Hepatocyte (in vitro differentiated cells): ENCODE results near the gene WDR38. TPM values are rescaled to one million over a fixed set of nuclear protein-coding genes. Genes with fewer than 3 reads are reported as not detected.

Experiments used
- DNase-seq: peaks from one replicate; pipeline ENCODE4 v3.0.0-alpha.2; 2016; ENCODE audit warnings: low spot score
- H2AFZ ChIP-seq: fragments of 200-600 bp; sonication (generic); 2 replicates; pipeline ENCODE4 v1.6.0; 2016; ENCODE audit warnings: antibody characterized with exemption, mild to moderate bottlenecking
- H3K27ac ChIP-seq: fragments of 200-600 bp; sonication (generic); 2 replicates; pipeline ENCODE4 v1.5.1; 2016; ENCODE audit warnings: mild to moderate bottlenecking
- H3K27me3 ChIP-seq: fragments of 200-600 bp; sonication (generic); 2 replicates; pipeline ENCODE4 v1.6.1; 2016
- H3K36me3 ChIP-seq: fragments of 200-600 bp; sonication (generic); replicated peaks from 2 replicates; pipeline ENCODE4 v1.5.1; 2016; ENCODE audit warnings: low read depth; ENCODE audit not compliant: insufficient read depth
- H3K4me1 ChIP-seq: fragments of 200-600 bp; sonication (generic); 2 replicates; pipeline ENCODE4 v1.5.1; 2016; ENCODE audit warnings: mild to moderate bottlenecking, moderate library complexity; ENCODE audit not compliant: insufficient read depth
- H3K4me2 ChIP-seq: fragments of 200-600 bp; sonication (generic); 2 replicates; pipeline ENCODE4 v1.6.0; 2016
- H3K4me3 ChIP-seq: fragments of 200-600 bp; sonication (generic); 2 replicates; pipeline ENCODE4 v1.5.1; 2016; ENCODE audit warnings: mild to moderate bottlenecking
- H3K79me2 ChIP-seq: fragments of 200-600 bp; sonication (generic); 2 replicates; pipeline ENCODE4 v1.6.0; 2017; ENCODE audit warnings: mild to moderate bottlenecking
- H3K9me2 ChIP-seq: fragments of 200-600 bp; sonication (generic); replicated peaks from 2 replicates; pipeline ENCODE4 v1.6.0; 2017; ENCODE audit warnings: mild to moderate bottlenecking; ENCODE audit not compliant: insufficient read depth
- H3K9me3 ChIP-seq: fragments of 200-600 bp; sonication (generic); 2 replicates; pipeline ENCODE4 v1.5.1; 2016; ENCODE audit warnings: low read depth, mild to moderate bottlenecking
- H4K20me1 ChIP-seq: fragments of 200-600 bp; sonication (generic); 2 replicates; pipeline ENCODE4 v1.6.0; 2016; ENCODE audit warnings: mild to moderate bottlenecking; ENCODE audit not compliant: insufficient read depth, poor library complexity, severe bottlenecking
- EZH2 ChIP-seq: fragments of 200-600 bp; sonication (generic); IDR thresholded peaks from 2 replicates; pipeline ENCODE4 v1.6.1; 2016; ENCODE audit warnings: antibody characterized with exemption, mild to moderate bottlenecking, borderline replicate concordance
- EZH2phosphoT487 ChIP-seq: fragments of 200-600 bp; sonication (generic); IDR thresholded peaks from one replicate; pipeline ENCODE4 v1.6.1; 2018; ENCODE audit warnings: antibody characterized with exemption, mild to moderate bottlenecking, low read depth, moderate library complexity; ENCODE audit not compliant: unreplicated experiment, severe bottlenecking
- WGBS: methylation state at CpG from one replicate; pipeline ENCODE4 v1.1.6; 2016; ENCODE audit warnings: low lambda C conversion rate; ENCODE audit errors: missing lambda C conversion rate; 5-methylcytosine and 5-hydroxymethylcytosine counted together
- polyA plus RNA-seq: library from polyadenylated mRNA; unstranded; fragments of >200 nt; fragmentation: Nextera tagmentation; extraction: Ambion mirVana; gene quantifications from 2 replicates; pipeline ENCODE4 v1.2.1, GENCODE V29; 2016
- total RNA-seq: library from RNA; depleted of rRNA; stranded (reverse); fragments of >200 nt; gene quantifications from 2 replicates; pipeline ENCODE4 v1.2.3, GENCODE V29; 2014
- TF ChIP-seq, protein P1 (sequence below): fragments of 200-600 bp; sonication (generic); IDR thresholded peaks from 2 replicates; pipeline ENCODE4 v1.5.1; 2016; ENCODE audit warnings: antibody characterized with exemption, mild to moderate bottlenecking; ENCODE audit not compliant: poor library complexity

WDR38 gene
- total and polyA plus RNA-seq, 2 experiments from 2014 or later = not detected

- Histone ChIP-seq H3K36me3 (no peaks in the 10 kb centered on the region), H3K27me3 (no peaks in the 10 kb centered on the region), H4K20me1 (peaks cover 33% of the 10 kb centered on the region), H3K9me3 (no peaks in the 10 kb centered on the region), H3K4me2 (no peak overlapping the region), H3K4me3 (no peak overlapping the region), H3K79me2 (peaks cover 44% of the 10 kb centered on the region), H3K4me1 (peaks cover 23% of the 10 kb centered on the region), H2AFZ (no peak overlapping the region), H3K9me2 (no peaks in the 10 kb centered on the region), H3K27ac (no peak overlapping the region)
- 88% methylated on average over 7 of the region's 7 CpGs for WGBS
- DNase-seq = no peak
- no peak for TF ChIP-seq EZH2
- no peak for TF ChIP-seq EZH2phosphoT487
- TF ChIP-seq, protein P1, sequence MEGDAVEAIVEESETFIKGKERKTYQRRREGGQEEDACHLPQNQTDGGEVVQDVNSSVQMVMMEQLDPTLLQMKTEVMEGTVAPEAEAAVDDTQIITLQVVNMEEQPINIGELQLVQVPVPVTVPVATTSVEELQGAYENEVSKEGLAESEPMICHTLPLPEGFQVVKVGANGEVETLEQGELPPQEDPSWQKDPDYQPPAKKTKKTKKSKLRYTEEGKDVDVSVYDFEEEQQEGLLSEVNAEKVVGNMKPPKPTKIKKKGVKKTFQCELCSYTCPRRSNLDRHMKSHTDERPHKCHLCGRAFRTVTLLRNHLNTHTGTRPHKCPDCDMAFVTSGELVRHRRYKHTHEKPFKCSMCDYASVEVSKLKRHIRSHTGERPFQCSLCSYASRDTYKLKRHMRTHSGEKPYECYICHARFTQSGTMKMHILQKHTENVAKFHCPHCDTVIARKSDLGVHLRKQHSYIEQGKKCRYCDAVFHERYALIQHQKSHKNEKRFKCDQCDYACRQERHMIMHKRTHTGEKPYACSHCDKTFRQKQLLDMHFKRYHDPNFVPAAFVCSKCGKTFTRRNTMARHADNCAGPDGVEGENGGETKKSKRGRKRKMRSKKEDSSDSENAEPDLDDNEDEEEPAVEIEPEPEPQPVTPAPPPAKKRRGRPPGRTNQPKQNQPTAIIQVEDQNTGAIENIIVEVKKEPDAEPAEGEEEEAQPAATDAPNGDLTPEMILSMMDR = no peak
Observed at GRCh38 chr9:124863371-124863871, 10.2 kb downstream of the WDR38 start.

DNA sequence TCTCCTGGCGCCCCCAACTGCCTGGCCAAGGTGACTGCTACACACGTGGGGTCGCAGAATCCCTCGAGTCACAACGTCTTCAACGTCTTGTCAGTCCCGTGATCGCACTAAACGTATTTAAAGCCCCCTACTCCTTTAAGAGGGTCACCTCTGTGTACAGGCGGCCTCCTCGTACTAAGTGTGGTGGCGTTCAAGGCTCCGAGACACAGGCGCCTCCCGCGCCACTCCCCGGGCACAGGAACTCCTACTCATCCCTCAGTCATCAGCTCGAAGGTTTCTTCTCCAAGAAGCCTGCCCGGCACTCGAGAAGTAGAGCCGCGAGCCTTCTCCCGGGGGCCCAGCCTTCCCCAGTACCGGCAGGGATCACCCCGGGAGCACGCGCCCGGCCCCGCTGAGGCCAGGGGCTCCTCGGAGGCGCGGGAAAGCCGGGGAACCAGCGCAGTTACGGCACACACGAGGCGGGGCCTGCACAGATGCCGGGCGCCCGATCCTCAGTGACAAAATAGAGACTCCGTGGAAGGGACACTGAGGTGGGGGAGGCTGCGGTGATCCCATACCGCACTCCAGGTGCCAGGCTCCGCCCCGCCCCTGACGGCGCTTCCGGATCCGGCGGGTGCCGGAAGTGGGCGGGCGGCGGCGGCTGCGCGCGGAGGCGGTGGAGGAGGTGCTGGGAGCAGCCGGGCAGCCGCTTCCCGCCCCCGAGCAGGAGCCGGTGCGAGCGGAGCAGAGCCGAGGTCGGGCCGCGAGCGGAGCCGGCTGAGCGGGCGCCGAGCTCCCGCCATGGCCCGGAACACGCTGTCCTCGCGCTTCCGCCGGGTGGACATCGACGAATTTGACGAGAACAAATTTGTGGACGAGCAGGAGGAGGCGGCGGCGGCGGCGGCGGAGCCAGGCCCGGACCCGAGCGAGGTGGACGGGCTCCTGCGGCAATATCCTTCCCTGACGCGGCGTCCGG lies 15.5 kb downstream of the WDR38 start:
- H3K4me3 ChIP-seq = peak overlapping the region; percentile 98
- no peaks in the 10 kb centered on the region for H3K27me3 ChIP-seq
- TF ChIP-seq, protein P1 = peak; percentile 21
- TF ChIP-seq EZH2 = no peak
- no peak for TF ChIP-seq EZH2phosphoT487
- H3K27ac ChIP-seq = peak overlapping the region; percentile 100
- no peaks in the 10 kb centered on the region for H3K9me2 ChIP-seq
- H2AFZ ChIP-seq = peak overlapping the region; percentile 87
- DNase-seq = peak; percentile 95
- H3K4me1 ChIP-seq = peaks cover 25% of the 10 kb centered on the region
- no peaks in the 10 kb centered on the region for H3K9me3 ChIP-seq
- 2% methylated on average over 73 of the region's 101 CpGs for WGBS
- peak overlapping the region; percentile 96 for H3K4me2 ChIP-seq
- H3K79me2 ChIP-seq = peaks cover 63% of the 10 kb centered on the region
- no peaks in the 10 kb centered on the region for H3K36me3 ChIP-seq
- peaks cover 22% of the 10 kb centered on the region for H4K20me1 ChIP-seq

- peak; percentile 64 for DNase-seq
- no peaks in the 10 kb centered on the region for H3K27me3 ChIP-seq
- no peak for TF ChIP-seq EZH2phosphoT487
- no peak for TF ChIP-seq EZH2
- TF ChIP-seq, protein P1 = no peak
- peak overlapping the region; percentile 100 for H3K27ac ChIP-seq
- peaks cover 25% of the 10 kb centered on the region for H3K4me1 ChIP-seq
- peak overlapping the region; percentile 98 for H3K4me3 ChIP-seq
- H3K79me2 ChIP-seq = peaks cover 70% of the 10 kb centered on the region
- H3K9me2 ChIP-seq = no peaks in the 10 kb centered on the region
- H3K9me3 ChIP-seq = no peaks in the 10 kb centered on the region
- peaks cover 25% of the 10 kb centered on the region for H4K20me1 ChIP-seq
- H2AFZ ChIP-seq = peak overlapping the region; percentile 41
- 1% methylated on average over 27 of the region's 41 CpGs for WGBS
- no peaks in the 10 kb centered on the region for H3K36me3 ChIP-seq
- H3K4me2 ChIP-seq = peak overlapping the region; percentile 92
Observed at GRCh38 chr9:124869466-124869985, 16.3 kb downstream of the WDR38 start.
